Measurements from ENCODE around the gene FAM78A. TPM values are rescaled to one million over a fixed set of nuclear protein-coding genes. Genes with fewer than 3 reads are reported as not detected.

FAM78A gene
- total and polyA plus RNA-seq, 2 donors (not counting 1 experiment from before 2014, with no cell fraction given), result 42.9 to 58.3 TPM

- DNase-seq, result no peak
- Histone ChIP-seq H4K20me1 (ENCODE audit: control insufficient read depth, insufficient read depth, low read length, poor library complexity, severe bottlenecking) (no peaks in the 10 kb centered on the region), H3K9ac (ENCODE audit: low read length) (no peak overlapping the region), H3K27me3 (replicated peaks in 1 of 4; ENCODE audit: control extremely low read depth in 1 of 4, control insufficient read depth in 3 of 4, insufficient read depth in 4 of 4, low read length in 3 of 4) (peaks cover 0 to 6% (median 0%) of the 10 kb centered on the region in 4 experiments), H3K4me1 (ENCODE audit: control insufficient read depth in 2 of 2, insufficient read depth in 2 of 2, low read length in 2 of 2) (no peaks in the 10 kb centered on the region), H3K4me2 (replicated peaks; ENCODE audit: low read depth, low read length, poor library complexity, severe bottlenecking) (no peak overlapping the region), H3K27ac (ENCODE audit: low read length in 2 of 2) (no peak overlapping the region), H3K4me3 (ENCODE audit: control extremely low read depth in 1 of 5, extremely low read depth in 1 of 5, insufficient read depth in 1 of 5, low read depth in 2 of 5, low read length in 4 of 5) (no peak overlapping the region), H3K36me3 (replicated peaks in 1 of 2; ENCODE audit: control extremely low read depth in 1 of 2, control insufficient read depth in 1 of 2, extremely low read depth in 1 of 2, insufficient read depth in 2 of 2, low read length in 1 of 2) (no peaks in the 10 kb centered on the region), H2AFZ (ENCODE audit: insufficient read depth, low read depth, low read length, poor library complexity, severe bottlenecking) (no peak overlapping the region), H3K79me2 (ENCODE audit: control insufficient read depth, insufficient read depth, low read length) (no peaks in the 10 kb centered on the region), H3K9me3 (ENCODE audit: control extremely low read depth in 1 of 3, control insufficient read depth in 2 of 3, insufficient read depth in 1 of 3, low read length in 2 of 3) (peaks cover 0 to 8% (median 0%) of the 10 kb centered on the region in 3 donors)
- H3K27ac Mint-ChIP-seq, result no peak overlapping the region
- ChIA-PET POLR2A (no interaction called here), CTCF (interaction anchor here (1.2 kb wide), 1 partner anchor 18 kb away, joined by 3 read pairs; no protein-coding TSS in a partner anchor)
- H3K27me3 Mint-ChIP-seq, result peaks cover 5% of the 10 kb centered on the region
- WGBS (ENCODE audit: insufficient coverage), result 95% methylated on average over 22 of the region's 23 CpGs
- H3K4me3 Mint-ChIP-seq, result no peak overlapping the region
- TF ChIP-seq EZH2 (IDR thresholded peaks at IDR 0.05; ENCODE audit: borderline replicate concordance, insufficient read depth, low read depth, low read length, poor library complexity, severe bottlenecking) (no peak), CTCF (IDR thresholded peaks at IDR 0.05) (no peak)
- no peaks in the 10 kb centered on the region for H3K9me3 Mint-ChIP-seq (ENCODE audit: insufficient read depth)
- ATAC-seq (ENCODE audit: low read depth), result no peak
- no peaks in the 10 kb centered on the region for H3K4me1 Mint-ChIP-seq
- intact Hi-C loops (cut with micrococcal nuclease), result no loop called here
These were observed 42.1 kb upstream of the FAM78A start for GRCh38 chr9:131318231-131319085.

All from B cell (primary cell).